ENCODE measurements around the gene TSPAN11. TPM values are rescaled to one million over a fixed set of nuclear protein-coding genes. Genes with fewer than 3 reads are reported as not detected.

TSPAN11 gene
- total and polyA plus RNA-seq, 2 of the 4 experiments (the other 2 are of a cell fraction) = 0.18 to 0.26 TPM

DNA sequence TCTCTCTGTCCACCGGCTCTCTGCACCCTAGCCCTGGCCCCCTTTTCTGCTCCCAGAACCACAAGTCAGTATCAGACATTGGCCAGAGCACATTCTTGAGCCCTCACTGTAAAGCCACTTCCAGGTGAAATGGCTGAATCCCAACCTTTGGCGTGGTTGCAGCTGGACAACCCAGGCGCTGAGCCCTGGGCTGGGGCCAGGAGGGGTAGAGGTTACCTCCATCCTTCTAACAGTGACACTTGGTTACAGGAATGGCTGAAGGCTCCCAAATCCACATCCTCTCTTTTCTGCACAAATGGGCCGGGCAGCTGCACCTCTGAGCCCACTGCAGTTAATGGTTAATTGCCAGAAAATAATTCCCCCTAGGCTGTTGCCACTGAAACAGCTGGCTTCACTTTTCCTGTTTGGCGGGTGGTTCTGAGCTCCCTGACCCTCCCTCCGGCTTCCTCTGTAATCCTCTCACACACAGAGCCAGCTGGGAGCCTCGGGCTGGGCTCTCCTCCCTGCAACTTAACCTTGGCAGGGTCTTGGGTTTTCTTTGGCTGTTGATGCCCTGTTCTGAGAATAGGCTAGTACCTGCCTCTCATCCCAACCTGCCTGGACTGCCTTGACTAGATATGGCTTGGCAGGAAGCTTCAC is 44.1 kb downstream of the TSPAN11 start:
- DNase-seq (no peak), ATAC-seq (ENCODE audit: low read depth) (no peak)
- H3K9me1 ChIP-seq (ENCODE audit: insufficient read depth, low read length) = no peaks in the 10 kb centered on the region
- intact Hi-C loops (cut with micrococcal nuclease) = no loop called here
- H2AK5ac ChIP-seq (ENCODE audit: low read depth, low read length) = no peak overlapping the region
- H3K4me3 ChIP-seq (ENCODE audit: insufficient read depth, low read depth, low read length) = no peak overlapping the region
- no peak overlapping the region for H2AFZ ChIP-seq (replicated peaks; ENCODE audit: low read length, poor library complexity)
- BruUV-seq (replicated peaks) = no TSS peak
- H4K5ac ChIP-seq (ENCODE audit: low read depth, low read length) = no peak overlapping the region
- no peak overlapping the region for H3K4me2 ChIP-seq (ENCODE audit: low read depth, low read length)
- H2BK15ac ChIP-seq (ENCODE audit: low read depth, low read length) = no peak overlapping the region
- H2BK5ac ChIP-seq (ENCODE audit: low read depth, low read length, poor library complexity, severe bottlenecking) = no peak overlapping the region
- no peaks in the 10 kb centered on the region for H3K9me3 ChIP-seq (ENCODE audit: control insufficient read depth, insufficient read depth, low read length)
- no peak overlapping the region for H3K4ac ChIP-seq (ENCODE audit: low read depth, low read length)
- no peak overlapping the region for H2BK120ac ChIP-seq (ENCODE audit: low read depth, low read length)
- H3K27ac ChIP-seq (ENCODE audit: insufficient read depth, low read length) = no peak overlapping the region
- no peak overlapping the region for H3K18ac ChIP-seq (ENCODE audit: low read depth, low read length)
- H3K79me1 ChIP-seq (ENCODE audit: low read depth in 1 of 2, low read length in 2 of 2) = no peaks in the 10 kb centered on the region
- H3K56ac ChIP-seq (ENCODE audit: extremely low read depth, insufficient read depth, low read length) = no peak overlapping the region
- no peak overlapping the region for H2AK9ac ChIP-seq (replicated peaks; ENCODE audit: low read depth, low read length, poor library complexity)
- TF ChIP-seq RAD21 (IDR thresholded peaks at IDR 0.05; ENCODE audit: low read length) (no peak), BHLHE40 (IDR thresholded peaks at IDR 0.05; ENCODE audit: low read depth, low read length) (no peak), MAFK (IDR thresholded peaks at IDR 0.05; ENCODE audit: low read depth, low read length) (no peak), NFE2L2 (IDR thresholded peaks at IDR 0.05; ENCODE audit: low read depth, low read length) (no peak), RFX5 (IDR thresholded peaks at IDR 0.05; ENCODE audit: low read depth, low read length) (no peak), CHD1 (IDR thresholded peaks at IDR 0.05; ENCODE audit: low read depth, low read length) (no peak)
- no peak overlapping the region for H2BK20ac ChIP-seq (ENCODE audit: low read depth, low read length)
- H4K8ac ChIP-seq (ENCODE audit: low read depth in 2 of 2, low read length in 2 of 2) = no peak overlapping the region
- no peaks in the 10 kb centered on the region for H3K4me1 ChIP-seq (ENCODE audit: control insufficient read depth, insufficient read depth, low read length)
- ChIA-PET CTCF (no interaction called here), POLR2A (ENCODE audit: unreplicated experiment) (no interaction called here)
- peaks cover 36% of the 10 kb centered on the region for H3K27me3 ChIP-seq (ENCODE audit: control insufficient read depth, insufficient read depth, low read length)
- no peak overlapping the region for H4K91ac ChIP-seq (ENCODE audit: insufficient read depth, low read depth, low read length)
- no peak overlapping the region for H3K14ac ChIP-seq (replicated peaks; ENCODE audit: low read depth, low read length)
- no peaks in the 10 kb centered on the region for H4K20me1 ChIP-seq (ENCODE audit: insufficient read depth, low read length)
- in situ Hi-C loops (cut with MboI; ENCODE audit: low sequenced_read_pairs) = no loop called here
- no peak overlapping the region for H3K9ac ChIP-seq (ENCODE audit: low read depth, low read length)
- WGBS, 2 experiments (ENCODE audit: extremely low coverage in 2 of 2, insufficient read length in 1 of 2) = 100% methylated on average over 1 of the region's 7 CpGs; no CpG with 5 or more reads in 1 of the 2 experiments
- H3K23ac ChIP-seq (ENCODE audit: low read depth, low read length) = no peak overlapping the region
- H3K36me3 ChIP-seq (ENCODE audit: control insufficient read depth, insufficient read depth, low read length) = no peaks in the 10 kb centered on the region
- dilution Hi-C loops (cut with HindIII; ENCODE audit: low sequenced_read_pairs, unreplicated experiment) = no loop called here

Data from IMR-90 (cell line).